BJ (cell line): ENCODE data around the gene ALOXE3. TPM values are rescaled to one million over a fixed set of nuclear protein-coding genes. Genes with fewer than 3 reads are reported as not detected.

ENCODE experiments used
- CTCF ChIA-PET: fragments of 350-600 bp; formaldehyde crosslinking; extraction: SDS; loops from one replicate; lab custom pipeline; 2021; ENCODE audit warnings: antibody characterized with exemption, inconsistent platforms; lab: Yijun Ruan, JAX
- POLR2A ChIA-PET: fragments of 300-600 bp; sonication (Branson Sonifier 250); formaldehyde crosslinking; extraction: SDS; loops from one replicate; lab custom pipeline; 2021; ENCODE audit warnings: antibody characterized with exemption; lab: Charles Lee
- DNase-seq: peaks from one replicate; pipeline ENCODE4 v3.0.0-alpha.2; 2011; ENCODE audit warnings: low read depth
- H3K27me3 ChIP-seq: 2 replicates; pipeline ENCODE4 v1.6.0; 2011; ENCODE audit warnings: low read length; ENCODE audit not compliant: control insufficient read depth, insufficient read depth
- H3K36me3 ChIP-seq: 2 replicates; pipeline ENCODE4 v1.5.1; 2011; ENCODE audit warnings: low read length; ENCODE audit not compliant: control insufficient read depth, insufficient read depth
- H3K4me3 ChIP-seq: 2 replicates; pipeline ENCODE4 v1.5.1; 2011; ENCODE audit warnings: low read depth, mild to moderate bottlenecking, control low read depth, low read length
- polyA plus RNA-seq: library from polyadenylated mRNA; depleted of rRNA; stranded (reverse); fragments of >200 nt; gene quantifications from 2 replicates; pipeline ENCODE4 v1.2.3, GENCODE V29; 2011
- TF ChIP-seq, protein P1 (sequence below): IDR thresholded peaks from 2 replicates; pipeline ENCODE4 v1.5.1; 2011; ENCODE audit warnings: low read depth, mild to moderate bottlenecking, control low read depth, inconsistent platforms, low read length, moderate library complexity; ENCODE audit not compliant: insufficient read depth

Gene ALOXE3
- polyA plus RNA-seq, 1 experiment, result 0.10 TPM

DNA sequence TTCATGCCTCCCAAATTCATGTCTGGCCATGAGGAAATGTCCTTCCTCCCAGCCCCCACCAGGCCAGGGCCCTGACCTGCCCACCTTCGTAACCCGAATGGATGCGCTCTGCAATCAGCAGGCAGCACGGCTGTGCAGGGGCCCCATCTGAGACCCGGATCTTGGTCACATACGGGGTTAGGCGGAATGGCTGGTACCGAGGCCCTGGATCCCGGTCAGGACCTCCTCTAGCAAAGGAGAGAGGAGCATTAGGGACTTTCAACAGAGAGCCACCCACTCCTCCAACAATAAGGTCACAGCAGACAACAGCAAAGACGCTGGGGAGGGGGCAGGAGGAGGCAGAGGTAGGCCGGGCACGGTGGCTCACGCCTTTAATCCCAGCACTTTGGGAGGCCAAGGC, 30.2 kb upstream of the ALOXE3 start:
- Histone ChIP-seq H3K27me3 (no peaks in the 10 kb centered on the region), H3K36me3 (peaks cover 52% of the 10 kb centered on the region), H3K4me3 (no peak overlapping the region)
- POLR2A ChIA-PET, result no interaction called here
- CTCF ChIA-PET, result interaction anchor here (0.6 to 1.2 kb wide), 4 partner anchors 10 to 158 kb away, joined by 3 to 4 read pairs (median 4); no protein-coding TSS in a partner anchor
- TF ChIP-seq, protein P1, sequence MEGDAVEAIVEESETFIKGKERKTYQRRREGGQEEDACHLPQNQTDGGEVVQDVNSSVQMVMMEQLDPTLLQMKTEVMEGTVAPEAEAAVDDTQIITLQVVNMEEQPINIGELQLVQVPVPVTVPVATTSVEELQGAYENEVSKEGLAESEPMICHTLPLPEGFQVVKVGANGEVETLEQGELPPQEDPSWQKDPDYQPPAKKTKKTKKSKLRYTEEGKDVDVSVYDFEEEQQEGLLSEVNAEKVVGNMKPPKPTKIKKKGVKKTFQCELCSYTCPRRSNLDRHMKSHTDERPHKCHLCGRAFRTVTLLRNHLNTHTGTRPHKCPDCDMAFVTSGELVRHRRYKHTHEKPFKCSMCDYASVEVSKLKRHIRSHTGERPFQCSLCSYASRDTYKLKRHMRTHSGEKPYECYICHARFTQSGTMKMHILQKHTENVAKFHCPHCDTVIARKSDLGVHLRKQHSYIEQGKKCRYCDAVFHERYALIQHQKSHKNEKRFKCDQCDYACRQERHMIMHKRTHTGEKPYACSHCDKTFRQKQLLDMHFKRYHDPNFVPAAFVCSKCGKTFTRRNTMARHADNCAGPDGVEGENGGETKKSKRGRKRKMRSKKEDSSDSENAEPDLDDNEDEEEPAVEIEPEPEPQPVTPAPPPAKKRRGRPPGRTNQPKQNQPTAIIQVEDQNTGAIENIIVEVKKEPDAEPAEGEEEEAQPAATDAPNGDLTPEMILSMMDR, result no peak
- DNase-seq, result no peak

DNA sequence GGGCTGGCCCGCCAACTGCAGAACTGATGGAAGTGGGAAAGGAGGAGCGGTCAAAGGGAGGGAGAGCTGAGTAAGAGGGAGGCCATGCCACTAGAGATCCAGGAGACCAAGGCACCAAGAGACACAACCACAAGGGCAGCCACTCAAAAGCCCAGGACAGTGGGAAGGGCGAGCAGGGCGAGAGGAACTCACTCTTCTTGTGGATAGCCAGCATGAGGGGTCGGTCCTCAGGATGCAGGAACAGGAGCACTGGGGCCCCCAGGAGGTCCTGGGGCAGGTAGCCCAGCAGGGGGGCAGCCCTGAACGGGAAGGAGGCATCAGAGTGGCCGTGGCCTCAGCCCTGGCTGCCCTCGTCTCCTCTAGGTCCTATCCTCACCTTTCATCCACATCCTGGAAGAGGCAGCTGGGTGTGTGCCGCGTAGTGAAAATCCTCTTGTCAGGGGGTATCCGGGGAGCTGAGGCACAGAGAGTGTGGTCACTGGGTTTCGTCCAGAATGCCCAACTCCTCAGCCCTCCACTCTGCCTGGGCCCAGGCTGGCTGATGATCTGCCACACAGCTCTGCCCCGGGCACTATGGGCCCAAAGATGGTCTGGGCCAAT, 29.6 kb upstream of the ALOXE3 start:
- POLR2A ChIA-PET, result no interaction called here

DNA sequence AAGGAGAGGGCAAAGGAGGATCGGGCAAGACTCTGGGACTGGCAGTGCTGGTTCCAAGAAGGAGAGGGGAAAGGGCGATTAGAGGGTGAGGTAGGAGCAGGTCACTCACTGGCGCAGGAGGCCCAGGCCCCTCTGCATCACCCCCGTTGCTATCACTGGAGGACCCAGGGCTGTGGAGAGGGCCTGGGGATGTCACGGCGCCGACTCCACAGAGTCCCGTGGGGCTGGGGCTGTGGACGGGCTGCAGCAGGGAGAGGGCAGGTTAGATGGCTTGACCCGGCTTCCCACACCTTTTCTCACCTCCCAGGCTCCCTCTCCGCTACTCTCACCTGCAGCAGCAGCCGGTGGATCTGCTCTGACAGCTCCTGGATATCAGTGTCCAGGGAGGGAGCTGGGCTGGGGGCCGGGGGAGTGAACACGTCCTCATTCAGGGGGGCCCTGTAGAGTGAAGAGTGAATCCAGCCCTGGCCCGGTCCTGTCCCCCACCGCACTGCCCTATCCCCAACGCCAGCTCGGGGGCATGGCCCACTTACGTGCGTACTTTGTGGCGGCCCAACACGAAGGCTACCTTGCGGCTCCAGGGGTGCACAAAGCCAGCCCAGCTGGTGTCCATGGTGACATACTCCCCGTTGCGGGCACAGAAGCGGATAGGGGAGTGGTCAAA, 29.0 kb upstream of the ALOXE3 start:
- CTCF ChIA-PET, result interaction anchor here (1.0 to 1.2 kb wide), 2 partner anchors 8 to 10 kb away, joined by 3 to 4 read pairs; no protein-coding TSS in a partner anchor
- no peak for DNase-seq
- POLR2A ChIA-PET, result no interaction called here
- H3K4me3 ChIP-seq, result no peak overlapping the region
- no peaks in the 10 kb centered on the region for H3K27me3 ChIP-seq
- peaks cover 59% of the 10 kb centered on the region for H3K36me3 ChIP-seq
- TF ChIP-seq, protein P1, result no peak

More for the DNA sequence above, 29.6 kb upstream of the ALOXE3 start:
- peaks cover 54% of the 10 kb centered on the region for H3K36me3 ChIP-seq
- CTCF ChIA-PET, result interaction anchor here (0.6 to 1.2 kb wide), 4 partner anchors 9 to 159 kb away, joined by 3 to 4 read pairs (median 4); no protein-coding TSS in a partner anchor
- TF ChIP-seq, protein P1, result no peak
- H3K27me3 ChIP-seq, result no peaks in the 10 kb centered on the region
- DNase-seq, result no peak
- H3K4me3 ChIP-seq, result no peak overlapping the region

DNA sequence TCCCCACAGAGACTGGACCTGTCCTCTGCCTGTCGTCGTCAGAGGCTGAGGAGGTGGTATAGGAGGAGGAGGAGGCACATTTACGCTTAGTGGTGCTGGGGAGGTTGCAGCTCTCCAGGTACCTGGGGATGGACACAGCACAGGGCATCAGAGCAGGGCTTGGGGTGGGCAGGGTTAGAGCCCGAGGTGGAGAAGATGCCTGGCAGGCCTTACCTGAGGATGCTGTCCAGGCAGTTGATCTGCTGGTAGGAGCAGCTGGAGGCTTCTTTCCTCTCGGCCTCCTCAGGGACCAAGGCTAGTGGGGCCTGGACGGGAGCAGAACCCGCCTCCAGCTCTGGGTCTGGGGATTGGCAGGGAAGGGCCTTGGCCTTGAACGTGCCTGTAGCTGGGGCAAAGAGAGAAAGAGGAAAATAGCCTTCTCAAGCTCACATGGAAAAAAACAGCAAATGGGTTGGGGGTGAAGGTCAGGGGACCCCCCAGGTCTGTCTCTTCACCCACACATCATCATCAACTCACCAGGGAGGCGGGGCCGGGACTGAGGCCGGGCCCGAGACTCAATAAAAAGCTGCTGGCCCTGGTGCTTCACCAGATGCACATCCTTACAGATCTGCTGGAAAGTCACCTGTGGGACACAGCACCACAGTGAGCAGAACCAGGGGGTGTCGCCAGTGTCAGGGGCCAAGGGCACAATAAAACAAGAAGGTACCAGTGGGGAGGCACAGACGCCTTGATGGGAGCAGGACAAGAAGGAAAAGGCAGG, 28.2 kb upstream of the ALOXE3 start:
- H3K36me3 ChIP-seq, result peaks cover 60% of the 10 kb centered on the region
- ChIA-PET CTCF (no interaction called here), POLR2A (interaction anchor here (0.5 kb wide), 1 partner anchor 101 kb away, joined by 3 read pairs; the partner anchor contains the start of gene CTC1)
- H3K4me3 ChIP-seq, result no peak overlapping the region
- DNase-seq, result no peak
- no peaks in the 10 kb centered on the region for H3K27me3 ChIP-seq
- TF ChIP-seq, protein P1, result no peak

DNA sequence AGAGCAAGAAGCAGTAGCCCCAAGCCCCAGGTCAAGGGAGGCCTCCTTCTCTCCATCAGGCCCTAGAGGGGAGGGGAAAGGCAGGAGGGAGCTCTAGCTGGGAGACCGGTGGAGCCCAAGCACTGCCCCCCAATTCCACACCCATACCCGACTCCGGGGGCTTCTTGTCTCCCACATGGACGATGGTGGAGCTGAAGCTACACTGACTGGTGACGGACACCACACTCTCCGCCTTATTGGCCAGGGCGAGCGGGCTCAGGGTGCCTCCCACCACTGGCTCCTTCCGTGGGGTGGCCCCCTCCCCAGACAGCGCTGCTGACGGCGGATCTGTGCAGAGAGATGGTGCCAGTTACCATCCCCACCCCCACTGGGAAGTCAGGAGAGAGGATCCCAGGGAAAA, 27.5 kb upstream of the ALOXE3 start:
- ChIA-PET POLR2A (interaction anchor here (0.5 kb wide), 1 partner anchor 102 kb away, joined by 3 read pairs; the partner anchor contains the start of gene CTC1), CTCF (no interaction called here)
- TF ChIP-seq, protein P1, result no peak
- no peak for DNase-seq
- H3K36me3 ChIP-seq, result peaks cover 64% of the 10 kb centered on the region
- no peak overlapping the region for H3K4me3 ChIP-seq
- no peaks in the 10 kb centered on the region for H3K27me3 ChIP-seq
